Smooth muscle cell of the pulmonary artery (primary cell): Measurements from ENCODE around the gene EME1. TPM values are rescaled to one million over a fixed set of nuclear protein-coding genes. Genes with fewer than 3 reads are reported as not detected.

ENCODE experiments used
- total RNA-seq: library from RNA; depleted of rRNA; stranded (reverse); fragments of >200 nt; gene quantifications from 2 replicates; pipeline ENCODE4 v1.2.3, GENCODE V29; 2014

Gene EME1
- 2.0 and 4.0 TPM in 2 replicates for total RNA-seq

GRCh38 chr17:50372758-50373556 lies at the start of gene EME1, which contains the start of gene MRPL27:
TSS of gene EME1 (plus strand) at chr17:50373229. CDS start at chr17:50375209, 1,980 bp downstream.
TSS of gene MRPL27 (minus strand) at chr17:50373184. CDS start at chr17:50373170, 14 bp downstream.

DNA sequence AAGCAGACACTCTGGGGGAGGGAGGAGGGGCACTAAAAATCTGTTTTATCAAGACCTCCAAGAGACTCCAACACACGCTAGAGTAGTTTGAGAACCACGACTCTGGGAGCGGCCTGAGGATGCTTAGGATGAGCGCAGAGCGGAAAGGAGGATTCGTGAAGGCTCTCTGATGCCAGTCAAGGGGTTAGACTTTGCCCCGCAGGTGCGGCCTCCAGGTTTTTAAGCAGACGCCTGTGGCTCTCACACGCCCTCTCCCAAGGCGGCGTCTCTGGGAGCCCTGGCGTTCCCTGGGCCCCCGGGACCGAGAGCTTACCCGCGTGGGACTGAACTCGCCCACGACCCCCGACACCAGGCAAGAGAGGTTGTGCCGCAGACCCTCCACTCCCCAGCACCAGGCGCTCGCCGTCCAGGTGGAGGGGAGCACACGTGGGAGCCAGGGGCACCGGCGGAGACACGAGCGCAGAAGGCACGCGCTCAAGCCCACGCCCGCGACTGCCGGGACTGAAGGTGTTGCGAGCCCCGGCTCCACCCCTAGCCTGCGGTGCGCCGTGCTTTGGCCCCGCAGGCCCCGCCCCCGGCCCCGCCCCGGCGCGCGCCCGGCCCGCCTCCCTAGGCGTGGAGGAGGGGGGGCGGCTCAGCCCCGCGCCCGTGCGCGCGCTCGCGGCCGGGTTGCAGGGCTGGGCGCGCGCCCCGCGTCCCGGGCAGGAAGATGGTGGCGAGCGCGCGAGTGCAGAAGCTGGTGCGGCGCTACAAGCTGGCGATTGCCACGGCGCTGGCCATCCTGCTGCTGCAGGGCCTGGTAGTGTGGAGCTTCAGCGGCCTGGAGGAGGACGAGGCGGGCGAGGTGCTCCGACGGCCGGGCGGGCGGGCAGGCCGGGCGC lies 27.4 kb upstream of the EME1 start, which contains the start of gene XYLT2:
Gene XYLT2, plus strand, starts transcription at position 695 of the 881 bp plus-strand sequence. Its CDS starts 15 bp downstream, at position 710.

DNA sequence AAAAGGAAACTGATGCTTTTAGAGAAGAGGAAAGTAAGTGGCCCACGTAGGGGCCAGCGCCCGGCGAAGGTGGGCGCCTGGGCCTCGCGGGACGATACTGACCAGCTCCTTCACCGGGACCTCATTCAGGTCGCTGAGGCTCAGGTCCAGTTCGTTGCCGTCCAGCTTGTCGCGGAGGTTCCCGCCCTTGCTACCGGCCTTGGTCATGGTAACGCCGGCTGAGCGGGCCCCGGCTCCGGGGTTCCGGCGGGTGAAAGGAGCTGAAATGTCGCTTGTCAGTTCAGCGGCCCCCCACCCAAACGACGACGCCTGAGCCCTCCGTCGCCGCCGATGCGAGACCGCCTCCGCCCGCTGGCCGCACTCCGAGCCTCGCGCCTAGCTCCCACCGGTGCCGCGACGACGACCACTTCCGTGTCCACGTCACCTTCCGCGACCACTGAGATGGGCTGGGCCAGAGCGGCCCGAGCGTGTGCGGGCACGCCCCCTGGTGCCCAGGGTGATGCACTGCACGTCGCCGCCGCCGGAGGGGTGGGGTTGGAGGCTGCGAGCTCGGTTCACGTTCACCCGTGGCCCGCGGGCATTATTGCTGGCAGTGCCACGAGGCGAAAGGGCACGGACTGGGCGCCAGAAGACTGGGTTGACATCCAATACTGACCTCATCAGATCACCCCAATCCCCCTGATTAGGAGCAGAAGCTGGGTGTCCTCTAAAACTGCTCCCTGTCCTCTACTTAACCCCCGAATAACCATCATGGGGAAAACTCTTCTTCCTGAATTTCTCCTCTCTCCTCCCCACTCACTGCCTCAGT lies 24.3 kb downstream of the EME1 start, which contains the start of gene LRRC59:
Gene LRRC59, minus strand, starts transcription at position 413 of the 808 bp plus-strand sequence. Its CDS starts 206 bp downstream, at position 207.

DNA sequence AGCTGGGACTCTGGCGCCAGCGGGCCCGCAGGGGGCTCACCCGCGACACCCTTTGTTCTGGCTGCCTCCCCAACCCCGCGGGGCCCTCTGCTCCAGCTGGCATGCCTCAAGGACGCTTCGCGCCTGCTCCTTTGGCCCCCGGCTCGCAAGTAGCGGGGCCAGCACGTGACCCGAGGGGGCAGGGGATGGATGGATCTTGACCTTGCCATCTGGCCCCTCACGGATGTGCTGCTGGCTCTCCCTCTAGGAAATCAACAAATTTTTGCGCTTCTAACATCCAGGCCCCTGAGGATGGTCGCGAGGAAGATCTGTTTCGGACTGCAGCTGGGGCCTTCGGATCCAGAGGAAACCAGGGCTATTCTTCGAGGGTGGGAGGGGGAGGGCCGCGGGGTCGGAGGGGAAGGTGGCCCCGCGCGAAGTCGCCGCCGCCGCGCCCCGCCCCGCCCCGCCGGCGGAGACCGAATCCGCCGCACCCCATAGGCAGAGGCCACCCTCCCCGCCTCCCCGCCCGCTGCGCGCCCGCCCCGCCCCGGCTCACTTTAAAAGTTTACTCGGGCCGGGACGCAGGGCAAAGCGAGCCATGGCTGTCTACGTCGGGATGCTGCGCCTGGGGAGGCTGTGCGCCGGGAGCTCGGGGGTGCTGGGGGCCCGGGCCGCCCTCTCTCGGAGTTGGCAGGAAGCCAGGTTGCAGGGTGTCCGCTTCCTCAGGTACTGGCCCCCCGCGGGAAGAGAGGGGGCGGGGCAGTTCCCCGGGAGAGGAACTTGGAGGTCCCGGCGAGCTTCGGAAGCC lies 52.8 kb downstream of the EME1 start, which contains the start of gene ACSF2:
Gene ACSF2, plus strand, starts transcription at position 537 of the 790 bp plus-strand sequence. Its CDS starts 44 bp downstream, at position 581.

Other genes with a start within 250 kb of the EME1 start
- 3.3 and 9.7 TPM in 2 replicates for gene SAMD14, start 243.1 kb upstream of the EME1 start, total RNA-seq
- gene PPP1R9B, start 222.6 kb upstream of the EME1 start, total RNA-seq = 38.4 and 47.5 TPM in 2 replicates
- 16.6 and 23.8 TPM in 2 replicates for gene SGCA, start 207.2 kb upstream of the EME1 start, total RNA-seq
- gene COL1A1, start 171.6 kb upstream of the EME1 start, total RNA-seq = 2,981 and 4,827 TPM in 2 replicates
- gene TMEM92, start 98.8 kb upstream of the EME1 start, total RNA-seq = 0.07 TPM in 1 of 2 replicates, not detected in the other
- gene XYLT2, start 27.1 kb upstream of the EME1 start, total RNA-seq = 72.3 and 98.2 TPM in 2 replicates
- 27.3 and 30.0 TPM in 2 replicates for gene MRPL27, start within 50 bp of the EME1 start, total RNA-seq
- 158 and 162 TPM in 2 replicates for gene LRRC59, start 24.3 kb downstream of the EME1 start, total RNA-seq
- 17.5 and 36.8 TPM in 2 replicates for gene ACSF2, start 53.0 kb downstream of the EME1 start, total RNA-seq
- not detected in 2 replicates for gene CHAD, start 95.7 kb downstream of the EME1 start, total RNA-seq
- gene RSAD1, start 105.6 kb downstream of the EME1 start, total RNA-seq = 13.8 and 25.9 TPM in 2 replicates
- gene MYCBPAP, start 135.2 kb downstream of the EME1 start, total RNA-seq = 1.6 and 1.7 TPM in 2 replicates
- gene EPN3, start 159.5 kb downstream of the EME1 start, total RNA-seq = 0.07 TPM in 1 of 2 replicates, not detected in the other
- gene SPATA20, start 173.9 kb downstream of the EME1 start, total RNA-seq = 57.2 and 57.9 TPM in 2 replicates
- 0.59 and 0.65 TPM in 2 replicates for gene CACNA1G, start 187.5 kb downstream of the EME1 start, total RNA-seq